Measurements from ENCODE around the gene HERC6. TPM values are rescaled to one million over a fixed set of nuclear protein-coding genes. Genes with fewer than 3 reads are reported as not detected.

The HERC6 gene
- total and polyA plus RNA-seq, 2 experiments from 2014 or later: 3.4 to 7.3 TPM

DNA sequence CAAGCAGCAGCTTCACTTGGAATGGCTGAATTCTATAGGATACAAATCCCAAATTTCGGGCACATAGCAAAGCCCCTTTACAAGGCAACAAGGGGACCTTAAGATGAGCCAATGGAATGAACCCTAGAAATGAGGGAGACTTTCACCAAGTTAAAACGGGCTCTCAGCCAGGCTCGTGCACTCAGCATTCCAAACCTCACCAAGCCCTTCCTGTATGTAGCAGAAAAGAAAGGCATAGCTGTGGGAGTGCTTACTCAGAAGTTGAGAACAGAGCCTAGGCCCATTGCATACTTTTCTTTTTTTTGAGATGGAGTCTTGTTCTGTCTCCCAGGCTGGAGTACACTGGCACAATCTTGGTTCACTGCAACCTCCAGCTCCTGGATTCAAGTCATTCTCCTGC, 67.5 kb downstream of the HERC6 start (continued):
- TF ChIP-seq, protein P1, sequence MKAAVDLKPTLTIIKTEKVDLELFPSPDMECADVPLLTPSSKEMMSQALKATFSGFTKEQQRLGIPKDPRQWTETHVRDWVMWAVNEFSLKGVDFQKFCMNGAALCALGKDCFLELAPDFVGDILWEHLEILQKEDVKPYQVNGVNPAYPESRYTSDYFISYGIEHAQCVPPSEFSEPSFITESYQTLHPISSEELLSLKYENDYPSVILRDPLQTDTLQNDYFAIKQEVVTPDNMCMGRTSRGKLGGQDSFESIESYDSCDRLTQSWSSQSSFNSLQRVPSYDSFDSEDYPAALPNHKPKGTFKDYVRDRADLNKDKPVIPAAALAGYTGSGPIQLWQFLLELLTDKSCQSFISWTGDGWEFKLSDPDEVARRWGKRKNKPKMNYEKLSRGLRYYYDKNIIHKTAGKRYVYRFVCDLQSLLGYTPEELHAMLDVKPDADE (IDR thresholded peaks at IDR 0.05): no peak

DNA sequence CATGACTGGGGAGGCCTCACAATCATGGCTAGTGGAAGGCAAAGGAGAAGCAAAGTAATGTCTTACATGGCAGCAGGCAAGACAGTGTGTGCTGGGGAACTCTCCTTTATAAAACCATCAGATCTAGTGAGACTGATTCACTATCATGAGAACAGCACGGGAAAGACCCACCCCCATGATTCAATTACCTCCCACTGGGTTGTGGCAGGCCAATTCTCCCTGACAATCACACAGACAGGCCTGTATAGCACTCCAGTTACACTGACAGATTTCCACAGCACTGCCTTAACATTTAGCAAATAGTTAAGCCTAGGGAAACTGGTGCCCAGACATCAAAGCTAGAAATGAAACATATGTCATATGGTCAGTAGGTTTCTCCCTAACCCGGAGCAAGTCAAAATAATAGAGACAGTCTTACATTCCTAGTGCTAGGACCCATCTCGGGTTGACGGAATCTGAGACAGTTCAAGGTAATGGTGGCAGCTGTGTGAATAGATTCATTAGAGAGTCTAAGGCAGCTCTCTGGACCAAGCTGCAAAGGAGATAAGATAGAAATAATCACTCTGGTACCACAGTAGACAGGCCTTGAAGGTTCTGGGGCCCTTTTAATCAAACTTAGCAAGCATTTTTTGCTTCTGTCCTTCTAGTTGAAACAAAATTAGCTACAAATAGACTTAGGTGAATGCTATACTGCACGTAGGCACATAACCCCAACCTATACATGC, 68.9 kb downstream of the HERC6 start:
- Mint-ChIP-seq H3K9me3 (peaks cover 11% of the 10 kb centered on the region), H3K4me1 (peaks cover 21% of the 10 kb centered on the region), H3K36me3 (ENCODE audit: low read depth) (peaks cover 8% of the 10 kb centered on the region), H3K4me3 (no peak overlapping the region), H3K27ac (no peak overlapping the region), H3K27me3 (ENCODE audit: insufficient read depth, low read depth, poor library complexity) (peaks cover 1% of the 10 kb centered on the region)
- Histone ChIP-seq H3K4me1 (ENCODE audit: insufficient read depth) (peaks cover 16% of the 10 kb centered on the region), H3K36me3 (ENCODE audit: insufficient read depth) (no peaks in the 10 kb centered on the region), H2AFZ (no peak overlapping the region), H3K79me2 (replicated peaks; ENCODE audit: insufficient read depth) (no peaks in the 10 kb centered on the region), H3K9me2 (ENCODE audit: insufficient read depth) (peaks cover 12% of the 10 kb centered on the region; the same call in 1 of the 2 replicates), H3F3A (replicated peaks; ENCODE audit: low read depth) (no peaks in the 10 kb centered on the region), H3K27me3 (ENCODE audit: insufficient read depth) (no peaks in the 10 kb centered on the region), H3K27ac (ENCODE audit: low read depth) (0 out of 2 replicates have a peak overlapping the region, but pooled peaks have one; percentile 45), H3K4me2 (no peak overlapping the region), H3K4me3 (no peak overlapping the region), H4K20me1 (replicated peaks; ENCODE audit: insufficient read depth) (no peaks in the 10 kb centered on the region)
- DNase-seq (ENCODE audit: low spot score) (no peak), ATAC-seq (no peak)
- TF ChIP-seq NANOG (IDR thresholded peaks at IDR 0.05; ENCODE audit: borderline replicate concordance) (no peak), POLR2AphosphoS5 (IDR thresholded peaks at IDR 0.05; ENCODE audit: low read depth) (no peak), ZNF114 (CRISPR knock-in tag; IDR thresholded peaks at IDR 0.05) (no peak)
- TF ChIP-seq, protein P1 (IDR thresholded peaks at IDR 0.05): no peak
- TF ChIP-seq, protein P2, sequence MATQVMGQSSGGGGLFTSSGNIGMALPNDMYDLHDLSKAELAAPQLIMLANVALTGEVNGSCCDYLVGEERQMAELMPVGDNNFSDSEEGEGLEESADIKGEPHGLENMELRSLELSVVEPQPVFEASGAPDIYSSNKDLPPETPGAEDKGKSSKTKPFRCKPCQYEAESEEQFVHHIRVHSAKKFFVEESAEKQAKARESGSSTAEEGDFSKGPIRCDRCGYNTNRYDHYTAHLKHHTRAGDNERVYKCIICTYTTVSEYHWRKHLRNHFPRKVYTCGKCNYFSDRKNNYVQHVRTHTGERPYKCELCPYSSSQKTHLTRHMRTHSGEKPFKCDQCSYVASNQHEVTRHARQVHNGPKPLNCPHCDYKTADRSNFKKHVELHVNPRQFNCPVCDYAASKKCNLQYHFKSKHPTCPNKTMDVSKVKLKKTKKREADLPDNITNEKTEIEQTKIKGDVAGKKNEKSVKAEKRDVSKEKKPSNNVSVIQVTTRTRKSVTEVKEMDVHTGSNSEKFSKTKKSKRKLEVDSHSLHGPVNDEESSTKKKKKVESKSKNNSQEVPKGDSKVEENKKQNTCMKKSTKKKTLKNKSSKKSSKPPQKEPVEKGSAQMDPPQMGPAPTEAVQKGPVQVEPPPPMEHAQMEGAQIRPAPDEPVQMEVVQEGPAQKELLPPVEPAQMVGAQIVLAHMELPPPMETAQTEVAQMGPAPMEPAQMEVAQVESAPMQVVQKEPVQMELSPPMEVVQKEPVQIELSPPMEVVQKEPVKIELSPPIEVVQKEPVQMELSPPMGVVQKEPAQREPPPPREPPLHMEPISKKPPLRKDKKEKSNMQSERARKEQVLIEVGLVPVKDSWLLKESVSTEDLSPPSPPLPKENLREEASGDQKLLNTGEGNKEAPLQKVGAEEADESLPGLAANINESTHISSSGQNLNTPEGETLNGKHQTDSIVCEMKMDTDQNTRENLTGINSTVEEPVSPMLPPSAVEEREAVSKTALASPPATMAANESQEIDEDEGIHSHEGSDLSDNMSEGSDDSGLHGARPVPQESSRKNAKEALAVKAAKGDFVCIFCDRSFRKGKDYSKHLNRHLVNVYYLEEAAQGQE (IDR thresholded peaks at IDR 0.05; ENCODE audit: unreplicated experiment): no peak
- TF ChIP-seq, protein P3, sequence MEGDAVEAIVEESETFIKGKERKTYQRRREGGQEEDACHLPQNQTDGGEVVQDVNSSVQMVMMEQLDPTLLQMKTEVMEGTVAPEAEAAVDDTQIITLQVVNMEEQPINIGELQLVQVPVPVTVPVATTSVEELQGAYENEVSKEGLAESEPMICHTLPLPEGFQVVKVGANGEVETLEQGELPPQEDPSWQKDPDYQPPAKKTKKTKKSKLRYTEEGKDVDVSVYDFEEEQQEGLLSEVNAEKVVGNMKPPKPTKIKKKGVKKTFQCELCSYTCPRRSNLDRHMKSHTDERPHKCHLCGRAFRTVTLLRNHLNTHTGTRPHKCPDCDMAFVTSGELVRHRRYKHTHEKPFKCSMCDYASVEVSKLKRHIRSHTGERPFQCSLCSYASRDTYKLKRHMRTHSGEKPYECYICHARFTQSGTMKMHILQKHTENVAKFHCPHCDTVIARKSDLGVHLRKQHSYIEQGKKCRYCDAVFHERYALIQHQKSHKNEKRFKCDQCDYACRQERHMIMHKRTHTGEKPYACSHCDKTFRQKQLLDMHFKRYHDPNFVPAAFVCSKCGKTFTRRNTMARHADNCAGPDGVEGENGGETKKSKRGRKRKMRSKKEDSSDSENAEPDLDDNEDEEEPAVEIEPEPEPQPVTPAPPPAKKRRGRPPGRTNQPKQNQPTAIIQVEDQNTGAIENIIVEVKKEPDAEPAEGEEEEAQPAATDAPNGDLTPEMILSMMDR (conservative IDR thresholded peaks at IDR 0.05; ENCODE audit: low read depth in 2 of 2): no peak
- TF ChIP-seq, protein P4, sequence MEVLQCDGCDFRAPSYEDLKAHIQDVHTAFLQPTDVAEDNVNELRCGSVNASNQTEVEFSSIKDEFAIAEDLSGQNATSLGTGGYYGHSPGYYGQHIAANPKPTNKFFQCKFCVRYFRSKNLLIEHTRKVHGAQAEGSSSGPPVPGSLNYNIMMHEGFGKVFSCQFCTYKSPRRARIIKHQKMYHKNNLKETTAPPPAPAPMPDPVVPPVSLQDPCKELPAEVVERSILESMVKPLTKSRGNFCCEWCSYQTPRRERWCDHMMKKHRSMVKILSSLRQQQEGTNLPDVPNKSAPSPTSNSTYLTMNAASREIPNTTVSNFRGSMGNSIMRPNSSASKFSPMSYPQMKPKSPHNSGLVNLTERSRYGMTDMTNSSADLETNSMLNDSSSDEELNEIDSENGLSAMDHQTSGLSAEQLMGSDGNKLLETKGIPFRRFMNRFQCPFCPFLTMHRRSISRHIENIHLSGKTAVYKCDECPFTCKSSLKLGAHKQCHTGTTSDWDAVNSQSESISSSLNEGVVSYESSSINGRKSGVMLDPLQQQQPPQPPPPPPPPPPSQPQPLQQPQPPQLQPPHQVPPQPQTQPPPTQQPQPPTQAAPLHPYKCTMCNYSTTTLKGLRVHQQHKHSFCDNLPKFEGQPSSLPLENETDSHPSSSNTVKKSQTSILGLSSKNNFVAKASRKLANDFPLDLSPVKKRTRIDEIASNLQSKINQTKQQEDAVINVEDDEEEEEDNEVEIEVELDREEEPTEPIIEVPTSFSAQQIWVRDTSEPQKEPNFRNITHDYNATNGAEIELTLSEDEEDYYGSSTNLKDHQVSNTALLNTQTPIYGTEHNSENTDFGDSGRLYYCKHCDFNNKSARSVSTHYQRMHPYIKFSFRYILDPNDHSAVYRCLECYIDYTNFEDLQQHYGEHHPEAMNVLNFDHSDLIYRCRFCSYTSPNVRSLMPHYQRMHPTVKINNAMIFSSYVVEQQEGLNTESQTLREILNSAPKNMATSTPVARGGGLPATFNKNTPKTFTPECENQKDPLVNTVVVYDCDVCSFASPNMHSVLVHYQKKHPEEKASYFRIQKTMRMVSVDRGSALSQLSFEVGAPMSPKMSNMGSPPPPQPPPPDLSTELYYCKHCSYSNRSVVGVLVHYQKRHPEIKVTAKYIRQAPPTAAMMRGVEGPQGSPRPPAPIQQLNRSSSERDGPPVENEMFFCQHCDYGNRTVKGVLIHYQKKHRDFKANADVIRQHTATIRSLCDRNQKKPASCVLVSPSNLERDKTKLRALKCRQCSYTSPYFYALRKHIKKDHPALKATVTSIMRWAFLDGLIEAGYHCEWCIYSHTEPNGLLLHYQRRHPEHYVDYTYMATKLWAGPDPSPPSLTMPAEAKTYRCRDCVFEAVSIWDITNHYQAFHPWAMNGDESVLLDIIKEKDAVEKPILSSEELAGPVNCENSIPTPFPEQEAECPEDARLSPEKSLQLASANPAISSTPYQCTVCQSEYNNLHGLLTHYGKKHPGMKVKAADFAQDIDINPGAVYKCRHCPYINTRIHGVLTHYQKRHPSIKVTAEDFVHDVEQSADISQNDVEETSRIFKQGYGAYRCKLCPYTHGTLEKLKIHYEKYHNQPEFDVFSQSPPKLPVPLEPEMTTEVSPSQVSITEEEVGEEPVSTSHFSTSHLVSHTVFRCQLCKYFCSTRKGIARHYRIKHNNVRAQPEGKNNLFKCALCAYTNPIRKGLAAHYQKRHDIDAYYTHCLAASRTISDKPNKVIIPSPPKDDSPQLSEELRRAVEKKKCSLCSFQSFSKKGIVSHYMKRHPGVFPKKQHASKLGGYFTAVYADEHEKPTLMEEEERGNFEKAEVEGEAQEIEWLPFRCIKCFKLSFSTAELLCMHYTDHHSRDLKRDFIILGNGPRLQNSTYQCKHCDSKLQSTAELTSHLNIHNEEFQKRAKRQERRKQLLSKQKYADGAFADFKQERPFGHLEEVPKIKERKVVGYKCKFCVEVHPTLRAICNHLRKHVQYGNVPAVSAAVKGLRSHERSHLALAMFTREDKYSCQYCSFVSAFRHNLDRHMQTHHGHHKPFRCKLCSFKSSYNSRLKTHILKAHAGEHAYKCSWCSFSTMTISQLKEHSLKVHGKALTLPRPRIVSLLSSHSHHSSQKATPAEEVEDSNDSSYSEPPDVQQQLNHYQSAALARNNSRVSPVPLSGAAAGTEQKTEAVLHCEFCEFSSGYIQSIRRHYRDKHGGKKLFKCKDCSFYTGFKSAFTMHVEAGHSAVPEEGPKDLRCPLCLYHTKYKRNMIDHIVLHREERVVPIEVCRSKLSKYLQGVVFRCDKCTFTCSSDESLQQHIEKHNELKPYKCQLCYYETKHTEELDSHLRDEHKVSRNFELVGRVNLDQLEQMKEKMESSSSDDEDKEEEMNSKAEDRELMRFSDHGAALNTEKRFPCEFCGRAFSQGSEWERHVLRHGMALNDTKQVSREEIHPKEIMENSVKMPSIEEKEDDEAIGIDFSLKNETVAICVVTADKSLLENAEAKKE (CRISPR knock-in tag; IDR thresholded peaks at IDR 0.05): no peak
